HG03469 (cell line): Measurements from ENCODE around the gene PCDHA10.
"Not testable (repeated sequence)": the region's sequence is repeated elsewhere in the genome, so short reads cannot be mapped to it uniquely, and the experiment has no call there.

Experiments used
- ATAC-seq: cut with Tn5 transposase; IDR thresholded peaks from one replicate; pipeline ENCODE4 v1.9.1; 2021; ENCODE audit warnings: mild to moderate bottlenecking, moderate library complexity, moderate number of reproducible peaks; ENCODE audit not compliant: unreplicated experiment

PCDHA10 gene

GRCh38 chr5:140842798-140843733 lies 12.6 kb upstream of the PCDHA10 start:
- no peak for ATAC-seq

- ATAC-seq: not testable (repeated sequence)
Measured at GRCh38 chr5:140848139-140849102, 7.3 kb upstream of the PCDHA10 start, which contains the start of gene PCDHA9. Gene PCDHA9 (plus strand): TSS chr5:140848382. CDS start chr5:140848496, 114 bp downstream.

DNA sequence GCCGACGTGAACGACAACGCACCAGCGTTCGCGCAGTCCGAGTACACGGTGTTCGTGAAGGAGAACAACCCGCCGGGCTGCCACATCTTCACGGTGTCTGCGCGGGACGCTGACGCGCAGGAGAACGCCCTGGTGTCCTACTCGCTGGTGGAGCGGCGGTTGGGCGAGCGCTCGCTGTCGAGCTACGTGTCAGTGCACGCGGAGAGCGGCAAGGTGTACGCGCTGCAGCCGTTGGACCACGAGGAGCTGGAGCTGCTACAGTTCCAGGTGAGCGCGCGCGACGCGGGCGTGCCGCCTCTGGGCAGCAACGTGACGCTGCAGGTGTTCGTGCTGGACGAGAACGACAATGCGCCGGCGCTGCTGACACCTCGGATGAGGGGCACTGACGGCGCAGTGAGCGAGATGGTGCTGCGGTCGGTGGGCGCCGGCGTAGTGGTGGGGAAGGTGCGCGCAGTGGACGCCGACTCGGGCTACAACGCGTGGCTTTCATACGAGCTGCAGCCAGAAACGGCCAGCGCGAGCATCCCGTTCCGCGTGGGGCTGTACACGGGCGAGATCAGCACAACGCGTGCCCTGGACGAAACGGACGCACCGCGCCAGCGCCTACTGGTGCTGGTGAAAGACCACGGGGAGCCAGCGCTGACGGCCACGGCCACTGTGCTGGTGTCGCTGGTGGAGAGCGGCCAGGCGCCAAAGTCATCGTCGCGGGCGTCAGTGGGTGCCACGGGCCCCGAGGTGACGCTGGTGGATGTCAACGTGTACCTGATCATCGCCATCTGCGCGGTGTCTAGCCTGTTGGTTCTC lies 5.7 kb upstream of the PCDHA10 start:
- ATAC-seq: not testable (repeated sequence)

- no peak for ATAC-seq
Measured at GRCh38 chr5:140857177-140857986, 1.7 kb downstream of the PCDHA10 start.

DNA sequence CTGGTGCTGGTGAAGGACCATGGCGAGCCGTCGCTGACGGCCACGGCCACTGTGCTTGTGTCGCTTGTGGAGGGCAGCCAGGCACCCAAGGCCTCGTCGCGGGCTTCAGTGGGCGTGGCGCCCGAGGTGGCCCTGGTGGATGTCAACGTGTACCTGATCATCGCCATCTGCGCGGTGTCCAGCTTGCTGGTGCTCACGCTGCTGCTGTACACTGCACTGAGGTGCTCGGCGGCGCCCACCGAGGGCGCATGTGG lies 2.2 kb downstream of the PCDHA10 start:
- ATAC-seq: no peak

- ATAC-seq: no peak
Measured at GRCh38 chr5:140862441-140863295, 7.0 kb downstream of the PCDHA10 start.

DNA sequence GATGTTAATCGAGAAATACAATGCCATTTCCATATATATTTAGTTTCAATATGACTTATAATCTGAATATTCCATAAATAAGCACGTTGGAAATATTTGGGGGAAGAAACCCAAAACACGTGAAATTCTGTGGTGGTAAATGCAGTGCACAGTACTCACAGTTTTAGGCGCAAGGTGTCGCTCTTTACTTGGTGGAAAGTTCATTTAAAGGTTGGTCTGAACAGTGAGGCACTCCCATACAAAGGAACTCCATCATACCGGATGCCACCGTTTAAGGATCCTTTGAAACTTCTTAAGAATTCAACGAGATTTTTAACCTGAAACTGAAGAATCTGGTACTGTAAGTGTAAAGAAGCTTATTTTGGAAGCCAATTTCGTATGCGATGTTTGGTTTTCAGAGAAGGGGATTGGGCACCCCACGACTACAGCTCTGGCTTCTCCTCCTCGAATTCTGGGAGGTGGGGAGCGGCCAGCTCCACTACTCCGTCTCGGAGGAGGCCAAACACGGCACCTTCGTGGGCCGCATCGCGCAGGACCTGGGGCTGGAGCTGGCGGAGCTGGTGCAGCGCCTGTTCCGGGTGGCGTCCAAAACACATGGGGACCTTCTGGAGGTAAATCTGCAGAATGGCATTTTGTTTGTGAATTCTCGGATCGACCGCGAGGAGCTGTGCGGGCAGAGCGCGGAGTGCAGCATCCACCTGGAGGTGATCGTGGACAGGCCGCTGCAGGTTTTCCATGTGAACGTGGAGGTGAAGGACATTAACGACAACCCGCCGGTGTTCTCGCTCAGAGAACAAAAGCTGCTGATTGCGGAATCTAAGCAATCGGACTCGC lies 13.2 kb downstream of the PCDHA10 start, which contains the start of gene PCDHA11:
TSS of gene PCDHA11 (plus strand) at position 237 of the 834 bp plus-strand sequence. CDS start at position 384, 147 bp downstream.
- ATAC-seq: no peak

DNA sequence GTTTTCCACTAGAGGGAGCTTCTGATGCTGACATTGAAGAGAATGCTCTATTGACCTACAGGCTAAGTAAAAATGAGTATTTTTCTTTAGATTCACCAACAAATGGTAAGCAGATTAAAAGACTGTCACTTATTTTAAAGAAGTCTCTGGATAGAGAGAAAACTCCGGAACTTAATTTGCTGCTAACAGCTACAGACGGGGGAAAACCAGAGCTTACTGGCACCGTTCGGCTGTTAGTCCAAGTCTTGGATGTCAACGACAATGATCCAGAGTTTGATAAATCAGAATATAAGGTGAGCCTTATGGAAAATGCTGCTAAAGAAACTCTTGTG lies 13.8 kb downstream of the PCDHA10 start:
- ATAC-seq: no peak

GRCh38 chr5:140870221-140871201 lies 14.8 kb downstream of the PCDHA10 start:
- ATAC-seq: no peak

DNA sequence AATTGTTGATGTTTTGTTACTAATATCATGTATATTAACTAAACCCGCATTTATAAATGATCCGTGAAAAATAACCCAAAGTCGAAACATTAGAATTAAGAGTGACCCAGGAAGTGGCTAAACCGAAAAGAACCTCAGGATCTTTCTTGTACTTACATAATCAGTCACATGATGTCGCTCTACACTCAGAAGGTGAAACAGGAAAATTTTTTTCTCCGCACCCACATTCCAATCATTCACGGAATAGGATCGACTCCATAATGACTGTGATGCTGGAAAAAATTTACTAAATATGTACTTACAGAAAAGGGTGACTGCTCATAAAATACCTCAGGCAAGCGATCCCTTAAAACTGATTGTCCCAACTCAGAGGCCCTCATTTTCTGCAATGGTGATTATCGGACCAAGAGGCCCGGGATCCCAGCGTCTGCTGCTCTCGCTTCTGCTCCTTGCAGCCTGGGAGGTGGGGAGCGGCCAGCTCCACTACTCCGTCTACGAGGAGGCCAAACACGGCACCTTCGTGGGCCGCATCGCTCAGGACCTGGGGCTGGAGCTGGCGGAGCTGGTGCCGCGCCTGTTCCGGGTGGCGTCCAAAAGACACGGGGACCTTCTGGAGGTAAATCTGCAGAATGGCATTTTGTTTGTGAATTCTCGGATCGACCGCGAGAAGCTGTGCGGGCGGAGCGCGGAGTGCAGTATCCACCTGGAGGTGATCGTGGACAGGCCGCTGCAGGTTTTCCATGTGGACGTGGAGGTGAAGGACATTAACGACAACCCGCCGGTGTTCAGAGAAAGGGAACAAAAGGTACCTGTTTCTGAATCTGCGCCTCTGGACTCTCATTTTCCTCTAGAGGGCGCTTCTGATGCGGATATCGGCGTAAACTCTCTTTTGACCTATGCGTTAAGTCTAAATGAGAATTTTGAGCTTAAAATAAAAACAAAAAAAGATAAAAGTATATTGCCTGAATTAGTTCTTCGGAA lies 19.7 kb downstream of the PCDHA10 start, which contains the start of gene PCDHA12:
TSS of gene PCDHA12 (plus strand) at position 224 of the 981 bp plus-strand sequence. CDS start at position 389, 165 bp downstream.
- ATAC-seq: no peak

- not testable (repeated sequence) for ATAC-seq
Measured at GRCh38 chr5:140876541-140877261, 21.0 kb downstream of the PCDHA10 start.

- ATAC-seq: no peak
Measured at GRCh38 chr5:140877262-140877581, 21.5 kb downstream of the PCDHA10 start.

- no peak for ATAC-seq
Measured at GRCh38 chr5:140881889-140882590, 26.3 kb downstream of the PCDHA10 start, which contains the start of gene PCDHA13. Gene PCDHA13 (plus strand): TSS chr5:140882124. CDS start chr5:140882269, 145 bp downstream.

- ATAC-seq: no peak
Measured at GRCh38 chr5:140882591-140882899, 26.8 kb downstream of the PCDHA10 start.
